ENCODE measurements around the gene CLN6.
"Not testable (repeated sequence)": the region's sequence is repeated elsewhere in the genome, so short reads cannot be mapped to it uniquely, and the experiment has no call there.

Gene CLN6

GRCh38 chr15:68186671-68187397 is 42.7 kb downstream of the CLN6 start:
- DNase-seq, result no peak

DNA sequence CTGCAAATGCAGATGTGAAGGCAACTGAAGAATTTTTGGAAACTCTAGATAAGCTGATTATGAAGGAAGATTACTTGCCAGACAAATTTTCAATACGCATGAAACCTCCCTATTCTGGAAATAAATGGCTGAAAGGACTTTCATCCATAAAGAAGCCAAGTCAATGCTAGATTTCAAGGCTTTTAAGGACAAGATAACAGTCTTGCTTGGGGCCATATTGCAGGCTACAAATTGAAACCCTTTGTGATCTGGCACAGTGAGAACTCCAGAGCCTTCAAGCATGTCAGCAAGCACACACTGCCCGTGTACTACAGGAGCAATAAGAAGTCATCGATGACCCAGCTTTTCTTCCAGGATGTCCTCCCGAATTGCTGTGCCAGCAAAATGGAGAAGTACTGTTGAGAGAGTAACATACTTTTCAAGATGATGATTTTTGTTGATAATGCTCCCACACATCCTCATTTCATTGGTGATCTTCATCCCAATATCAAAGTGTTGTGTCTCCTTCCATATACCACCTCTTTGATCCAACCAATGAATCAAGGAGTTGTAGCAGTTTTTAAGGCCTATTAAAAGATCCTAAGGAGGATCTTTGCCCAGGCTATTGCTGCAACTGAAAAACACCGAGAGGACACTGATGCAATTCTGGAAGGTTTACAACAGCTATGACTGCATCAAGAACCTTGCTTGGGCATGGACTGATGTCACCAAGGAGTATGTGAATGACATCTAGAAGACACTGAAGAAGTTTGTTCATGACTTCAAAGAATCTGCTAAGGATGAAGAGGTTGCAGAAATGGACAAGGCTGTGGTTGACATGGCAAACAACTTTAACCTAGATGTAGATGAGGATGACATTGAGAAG is 44.7 kb downstream of the CLN6 start:
- no peak for DNase-seq

- DNase-seq, result no peak
Observed at GRCh38 chr15:68183616-68184315, 45.8 kb downstream of the CLN6 start.

DNA sequence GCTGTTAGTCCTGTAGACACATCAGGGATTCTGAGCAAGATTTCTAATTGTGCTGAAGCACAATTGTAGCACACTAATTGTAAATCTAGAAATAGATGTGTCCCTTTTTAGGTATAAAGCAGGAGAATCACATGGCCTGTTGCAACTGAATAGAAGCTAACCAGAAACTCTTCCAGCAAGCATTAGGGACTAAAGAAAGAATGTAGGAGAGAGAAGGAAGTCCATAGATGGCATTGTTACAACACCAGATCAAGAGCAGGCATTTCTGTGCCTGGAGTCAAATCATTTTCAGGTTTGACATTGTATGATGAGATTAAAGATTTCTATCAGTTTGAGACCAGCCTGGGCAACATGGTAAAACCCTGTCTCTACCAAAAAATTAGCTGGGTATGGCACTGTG is 51.8 kb downstream of the CLN6 start:
- no peak for DNase-seq

DNA sequence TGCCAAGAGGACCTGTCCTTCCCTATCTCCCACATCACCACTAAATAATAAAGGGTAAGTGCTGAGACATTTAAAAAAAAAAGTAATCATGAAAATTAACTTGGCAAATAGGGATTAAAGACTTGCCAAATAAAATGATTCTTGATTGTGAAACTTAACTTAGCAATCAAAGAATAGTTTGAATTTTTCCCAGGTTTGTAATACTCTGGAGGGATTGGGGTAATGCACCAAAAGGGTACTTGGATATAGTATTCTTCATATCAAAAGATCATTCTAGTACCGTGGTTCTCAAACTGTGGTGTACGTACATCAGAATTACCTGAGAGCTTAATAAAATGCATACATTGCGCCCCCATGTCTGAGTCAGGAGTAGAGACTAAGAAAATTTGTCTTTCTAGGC is 52.9 kb downstream of the CLN6 start:
- DNase-seq, result no peak

- DNase-seq, result no peak
Observed at GRCh38 chr15:68175526-68175925, 54.0 kb downstream of the CLN6 start.

- DNase-seq, result no peak
Observed at GRCh38 chr15:68173119-68173518, 56.4 kb downstream of the CLN6 start.

- DNase-seq, result not testable (repeated sequence)
Observed at GRCh38 chr15:68172037-68172436, 57.5 kb downstream of the CLN6 start.

GRCh38 chr15:68166847-68167246 is 62.7 kb downstream of the CLN6 start:
- DNase-seq, result no peak

DNA sequence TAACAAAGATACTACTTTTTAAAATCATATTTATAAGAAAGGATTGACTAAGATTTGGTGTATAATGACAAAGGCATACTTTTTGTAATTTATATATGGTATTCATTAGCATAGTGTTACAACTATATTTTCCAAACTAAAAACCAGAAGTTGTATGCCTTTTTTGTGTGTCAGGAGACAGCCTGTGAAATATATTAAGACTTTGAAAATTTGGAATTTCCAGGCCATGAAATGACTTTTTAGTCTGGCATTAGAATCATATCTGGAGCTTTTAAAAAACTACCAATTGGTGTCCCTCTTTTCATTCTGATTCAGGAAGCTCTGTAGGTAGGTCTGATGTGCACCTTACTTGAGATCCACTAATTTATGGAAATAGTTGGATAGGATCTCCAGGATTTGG is 66.3 kb downstream of the CLN6 start:
- no peak for DNase-seq

GRCh38 chr15:68158046-68158628 is 71.4 kb downstream of the CLN6 start:
- DNase-seq, result no peak

- no peak for DNase-seq
Observed at GRCh38 chr15:68157074-68157473, 72.5 kb downstream of the CLN6 start.

Data from activated CD8-positive, alpha-beta memory T cell treated with anti-CD3 and anti-CD28 coated beads, Interleukin-2, amount 50 U/mL, for 4 hours (primary cell).